Endothelial cell of umbilical vein (primary cell): ENCODE measurements around the gene ATXN1.

ENCODE experiments used
- JUN ChIP-seq: IDR thresholded peaks from 2 replicates; pipeline ENCODE4 v1.6.1; 2011; ENCODE audit warnings: borderline replicate concordance, low read depth; ENCODE audit not compliant: insufficient read length, insufficient read depth
- POLR2A ChIP-seq: IDR thresholded peaks from 2 replicates; pipeline ENCODE4 v1.6.1; 2012; ENCODE audit warnings: low read depth, mild to moderate bottlenecking, control low read depth, low read length
- TF ChIP-seq, protein P1 (sequence below), 2 donors: IDR thresholded peaks; 1 replicate in 1 of 2; 2 replicates in 1 of 2; pipeline ENCODE4 v1.5.1; 2011; ENCODE audit warnings: low read length in 2 of 2, mild to moderate bottlenecking in 2 of 2, moderate library complexity in 2 of 2, control low read depth in 1 of 2, inconsistent platforms in 1 of 2, low read depth in 1 of 2; ENCODE audit not compliant: insufficient read depth in 1 of 2; ENCODE audit errors: extremely low read depth in 1 of 2
- TF ChIP-seq, protein P2 (sequence below): IDR thresholded peaks from 2 replicates; pipeline ENCODE4 v1.6.1; 2011; ENCODE audit not compliant: insufficient read depth, insufficient read length

DNA sequence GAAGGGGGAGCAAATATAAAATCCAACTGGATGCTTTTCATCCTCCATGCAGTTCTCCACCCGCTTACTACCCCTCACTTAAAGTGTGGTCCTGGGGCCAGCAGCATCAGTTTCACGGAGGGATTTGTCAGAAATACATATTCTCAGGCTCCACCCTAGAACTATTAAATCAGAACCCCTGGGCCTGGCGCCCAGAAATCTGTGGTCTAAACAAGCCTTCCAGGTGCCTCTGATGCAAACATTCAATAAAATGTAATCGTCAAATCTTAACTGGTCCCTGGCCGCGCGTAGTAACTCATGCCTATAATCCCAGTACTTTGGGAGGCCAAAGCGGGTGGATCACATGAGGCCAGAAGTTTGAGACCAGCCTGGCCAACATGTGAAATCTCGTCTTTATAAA is 47.7 kb downstream of the ATXN1 start:
- TF ChIP-seq, protein P1, sequence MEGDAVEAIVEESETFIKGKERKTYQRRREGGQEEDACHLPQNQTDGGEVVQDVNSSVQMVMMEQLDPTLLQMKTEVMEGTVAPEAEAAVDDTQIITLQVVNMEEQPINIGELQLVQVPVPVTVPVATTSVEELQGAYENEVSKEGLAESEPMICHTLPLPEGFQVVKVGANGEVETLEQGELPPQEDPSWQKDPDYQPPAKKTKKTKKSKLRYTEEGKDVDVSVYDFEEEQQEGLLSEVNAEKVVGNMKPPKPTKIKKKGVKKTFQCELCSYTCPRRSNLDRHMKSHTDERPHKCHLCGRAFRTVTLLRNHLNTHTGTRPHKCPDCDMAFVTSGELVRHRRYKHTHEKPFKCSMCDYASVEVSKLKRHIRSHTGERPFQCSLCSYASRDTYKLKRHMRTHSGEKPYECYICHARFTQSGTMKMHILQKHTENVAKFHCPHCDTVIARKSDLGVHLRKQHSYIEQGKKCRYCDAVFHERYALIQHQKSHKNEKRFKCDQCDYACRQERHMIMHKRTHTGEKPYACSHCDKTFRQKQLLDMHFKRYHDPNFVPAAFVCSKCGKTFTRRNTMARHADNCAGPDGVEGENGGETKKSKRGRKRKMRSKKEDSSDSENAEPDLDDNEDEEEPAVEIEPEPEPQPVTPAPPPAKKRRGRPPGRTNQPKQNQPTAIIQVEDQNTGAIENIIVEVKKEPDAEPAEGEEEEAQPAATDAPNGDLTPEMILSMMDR (IDR thresholded peaks at IDR 0.05; ENCODE audit: extremely low read depth in 1 of 2, insufficient read depth in 1 of 2, low read depth in 1 of 2, low read length in 2 of 2), result no peak
- TF ChIP-seq POLR2A (no peak), JUN (no peak)
- TF ChIP-seq, protein P2, sequence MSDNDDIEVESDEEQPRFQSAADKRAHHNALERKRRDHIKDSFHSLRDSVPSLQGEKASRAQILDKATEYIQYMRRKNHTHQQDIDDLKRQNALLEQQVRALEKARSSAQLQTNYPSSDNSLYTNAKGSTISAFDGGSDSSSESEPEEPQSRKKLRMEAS, result no peak
